ENCODE data around the gene TOP3B.

The TOP3B gene

GRCh38 chr22:21939461-21939913 is 43.1 kb downstream of the TOP3B start:
- no peak overlapping the region for H3K27ac ChIP-seq (ENCODE audit: low read length)
- DNase-seq, result no peak
- H3K36me3 ChIP-seq (replicated peaks; ENCODE audit: insufficient read depth, low read length), result no peaks in the 10 kb centered on the region

GRCh38 chr22:21938906-21939305 is 43.7 kb downstream of the TOP3B start:
- Histone ChIP-seq H3F3A (ENCODE audit: insufficient read depth, low read length) (no peaks in the 10 kb centered on the region), H4K20me1 (ENCODE audit: insufficient read depth, low read length) (no peaks in the 10 kb centered on the region), H3K79me2 (ENCODE audit: low read length) (no peaks in the 10 kb centered on the region), H3K4me3 (ENCODE audit: low read length) (no peak overlapping the region), H3K4me2 (ENCODE audit: low read depth, low read length) (no peak overlapping the region), H3K4me1 (ENCODE audit: low read length) (peaks cover 5% of the 10 kb centered on the region; the same call in 1 of the 2 replicates), H3K36me3 (replicated peaks; ENCODE audit: insufficient read depth, low read length) (no peaks in the 10 kb centered on the region), H3K9ac (ENCODE audit: low read length) (no peak overlapping the region), H3K9me3 (replicated peaks; ENCODE audit: insufficient read depth, low read length) (no peaks in the 10 kb centered on the region), H2AFZ (ENCODE audit: low read length) (no peak overlapping the region), H3K27me3 (replicated peaks; ENCODE audit: insufficient read depth, low read length) (no peaks in the 10 kb centered on the region), H3K27ac (ENCODE audit: low read length) (no peak overlapping the region), H3K9me2 (replicated peaks; ENCODE audit: insufficient read depth, low read length) (no peaks in the 10 kb centered on the region)
- no peak for DNase-seq
- TF ChIP-seq EZH2phosphoT487 (IDR thresholded peaks at IDR 0.05; ENCODE audit: low read length) (no peak), EZH2 (optimal IDR thresholded peaks at IDR 0.05; ENCODE audit: low read depth, low read length) (no peak)
- TF ChIP-seq, protein P1, sequence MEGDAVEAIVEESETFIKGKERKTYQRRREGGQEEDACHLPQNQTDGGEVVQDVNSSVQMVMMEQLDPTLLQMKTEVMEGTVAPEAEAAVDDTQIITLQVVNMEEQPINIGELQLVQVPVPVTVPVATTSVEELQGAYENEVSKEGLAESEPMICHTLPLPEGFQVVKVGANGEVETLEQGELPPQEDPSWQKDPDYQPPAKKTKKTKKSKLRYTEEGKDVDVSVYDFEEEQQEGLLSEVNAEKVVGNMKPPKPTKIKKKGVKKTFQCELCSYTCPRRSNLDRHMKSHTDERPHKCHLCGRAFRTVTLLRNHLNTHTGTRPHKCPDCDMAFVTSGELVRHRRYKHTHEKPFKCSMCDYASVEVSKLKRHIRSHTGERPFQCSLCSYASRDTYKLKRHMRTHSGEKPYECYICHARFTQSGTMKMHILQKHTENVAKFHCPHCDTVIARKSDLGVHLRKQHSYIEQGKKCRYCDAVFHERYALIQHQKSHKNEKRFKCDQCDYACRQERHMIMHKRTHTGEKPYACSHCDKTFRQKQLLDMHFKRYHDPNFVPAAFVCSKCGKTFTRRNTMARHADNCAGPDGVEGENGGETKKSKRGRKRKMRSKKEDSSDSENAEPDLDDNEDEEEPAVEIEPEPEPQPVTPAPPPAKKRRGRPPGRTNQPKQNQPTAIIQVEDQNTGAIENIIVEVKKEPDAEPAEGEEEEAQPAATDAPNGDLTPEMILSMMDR (IDR thresholded peaks at IDR 0.05; ENCODE audit: low read length), result no peak

More at GRCh38 chr22:21939461-21939913, 43.1 kb downstream of the TOP3B start:
- Histone ChIP-seq H3K9me2 (replicated peaks; ENCODE audit: insufficient read depth, low read length) (no peaks in the 10 kb centered on the region), H3K4me1 (ENCODE audit: low read length) (peaks cover 5% of the 10 kb centered on the region; the same call in 1 of the 2 replicates), H3F3A (ENCODE audit: insufficient read depth, low read length) (no peaks in the 10 kb centered on the region), H4K20me1 (ENCODE audit: insufficient read depth, low read length) (no peaks in the 10 kb centered on the region), H3K9ac (ENCODE audit: low read length) (no peak overlapping the region), H3K27me3 (replicated peaks; ENCODE audit: insufficient read depth, low read length) (no peaks in the 10 kb centered on the region), H3K9me3 (replicated peaks; ENCODE audit: insufficient read depth, low read length) (no peaks in the 10 kb centered on the region), H3K4me3 (ENCODE audit: low read length) (no peak overlapping the region), H2AFZ (ENCODE audit: low read length) (no peak overlapping the region), H3K79me2 (ENCODE audit: low read length) (no peaks in the 10 kb centered on the region), H3K4me2 (ENCODE audit: low read depth, low read length) (no peak overlapping the region)
- TF ChIP-seq, protein P1 (IDR thresholded peaks at IDR 0.05; ENCODE audit: low read length), result no peak
- TF ChIP-seq EZH2 (optimal IDR thresholded peaks at IDR 0.05; ENCODE audit: low read depth, low read length), result no peak
- TF ChIP-seq EZH2phosphoT487 (IDR thresholded peaks at IDR 0.05; ENCODE audit: low read length), result no peak

DNA sequence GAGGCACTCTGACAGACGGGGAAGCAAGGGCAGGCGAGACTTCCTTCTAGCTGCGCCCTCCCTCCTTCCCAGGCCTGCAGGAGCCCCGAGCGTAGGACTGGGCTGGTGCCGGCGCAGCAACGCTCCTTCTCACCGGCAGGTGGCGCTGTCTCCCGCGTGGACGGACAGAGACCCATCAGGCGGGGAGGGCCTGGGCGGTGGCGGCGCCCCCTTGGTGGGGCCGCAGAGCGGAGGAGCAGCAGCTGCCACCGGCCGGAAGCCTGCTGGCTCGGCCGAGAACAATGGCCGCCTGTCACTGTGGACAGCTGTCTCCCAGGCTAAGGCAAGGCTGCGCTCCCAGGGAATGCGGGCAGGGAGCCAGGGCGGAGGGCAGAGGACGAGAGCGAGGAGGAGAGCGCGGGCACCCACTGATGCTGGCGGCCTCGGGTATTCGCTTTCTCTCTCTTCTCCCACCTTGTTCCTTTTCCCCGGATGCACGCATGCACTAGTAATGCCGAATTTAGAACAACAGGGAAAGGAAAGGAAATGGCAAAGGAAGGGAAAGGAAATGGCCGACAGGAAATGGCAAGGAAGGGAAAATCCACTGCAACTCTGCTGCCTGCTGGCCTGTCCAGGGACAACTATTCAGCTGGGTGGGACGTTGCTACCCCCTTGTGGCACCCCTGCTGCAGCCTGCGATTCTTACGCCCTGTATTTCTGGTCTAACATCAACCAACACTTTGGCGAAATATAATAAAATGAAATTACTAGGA is 44.3 kb downstream of the TOP3B start:
- DNase-seq, result peak; percentile 85
- H3K4me3 ChIP-seq (ENCODE audit: low read length), result peak overlapping the region; percentile 68
- H3K27me3 ChIP-seq (replicated peaks; ENCODE audit: insufficient read depth, low read length), result no peaks in the 10 kb centered on the region
- peak overlapping the region; percentile 93 for H2AFZ ChIP-seq (ENCODE audit: low read length)
- no peaks in the 10 kb centered on the region for H4K20me1 ChIP-seq (ENCODE audit: insufficient read depth, low read length)
- no peaks in the 10 kb centered on the region for H3K9me3 ChIP-seq (replicated peaks; ENCODE audit: insufficient read depth, low read length)
- no peaks in the 10 kb centered on the region for H3K79me2 ChIP-seq (ENCODE audit: low read length)
- no peaks in the 10 kb centered on the region for H3F3A ChIP-seq (ENCODE audit: insufficient read depth, low read length)
- TF ChIP-seq EZH2phosphoT487 (IDR thresholded peaks at IDR 0.05; ENCODE audit: low read length) (no peak), EZH2 (optimal IDR thresholded peaks at IDR 0.05; ENCODE audit: low read depth, low read length) (no peak)
- TF ChIP-seq, protein P1 (IDR thresholded peaks at IDR 0.05; ENCODE audit: low read length), result peak; percentile 97
- no peaks in the 10 kb centered on the region for H3K9me2 ChIP-seq (replicated peaks; ENCODE audit: insufficient read depth, low read length)
- H3K9ac ChIP-seq (ENCODE audit: low read length), result peak overlapping the region; percentile 50; the same call in 1 of the 2 replicates
- H3K4me1 ChIP-seq (ENCODE audit: low read length), result peaks cover 5% of the 10 kb centered on the region; the same call in 1 of the 2 replicates
- H3K27ac ChIP-seq (ENCODE audit: low read length), result no peak overlapping the region
- peak overlapping the region; percentile 88 for H3K4me2 ChIP-seq (ENCODE audit: low read depth, low read length)
- H3K36me3 ChIP-seq (replicated peaks; ENCODE audit: insufficient read depth, low read length), result no peaks in the 10 kb centered on the region
